Stimulated activated CD8-positive, alpha-beta memory T cell treated with anti-CD3 and anti-CD28 coated beads, Interleukin-7, amount 100 ng/mL, for 4 hours (primary cell): ENCODE results near the gene CHRND.
"Not testable (repeated sequence)": the region's sequence is repeated elsewhere in the genome, so short reads cannot be mapped to it uniquely, and the experiment has no call there.

Experiments used
- DNase-seq, 2 donors: peaks; one replicate each; pipeline ENCODE4 v3.0.0-alpha.2; 2020; ENCODE audit warnings: low read depth in 2 of 2

The CHRND gene

DNA sequence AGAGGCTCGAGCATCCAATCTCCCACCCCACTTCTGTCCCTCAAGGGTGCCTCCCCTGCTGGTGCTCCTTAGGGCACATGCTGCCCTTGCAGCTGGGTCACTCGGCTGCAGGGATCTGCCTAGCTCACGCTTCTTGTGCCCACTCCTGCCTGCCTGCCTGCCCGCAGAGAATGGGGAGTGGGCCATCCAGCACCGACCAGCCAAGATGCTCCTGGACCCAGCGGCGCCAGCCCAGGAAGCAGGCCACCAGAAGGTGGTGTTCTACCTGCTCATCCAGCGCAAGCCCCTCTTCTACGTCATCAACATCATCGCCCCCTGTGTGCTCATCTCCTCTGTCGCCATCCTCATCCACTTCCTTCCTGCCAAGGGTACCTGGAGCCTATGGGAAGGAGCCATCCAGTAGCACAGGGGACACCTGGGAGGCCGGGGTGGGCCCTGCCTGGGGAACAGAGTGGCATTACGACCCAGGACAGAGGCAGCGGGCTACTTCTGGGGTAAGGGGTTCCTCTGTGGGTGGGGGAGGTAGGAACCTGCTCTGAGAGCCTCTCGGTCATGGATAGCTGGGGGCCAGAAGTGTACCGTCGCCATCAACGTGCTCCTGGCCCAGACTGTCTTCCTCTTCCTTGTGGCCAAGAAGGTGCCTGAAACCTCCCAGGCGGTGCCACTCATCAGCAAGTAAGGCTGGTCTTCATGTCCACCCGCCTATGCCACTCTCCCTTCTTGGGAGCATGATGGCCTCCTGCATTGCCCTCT is 16.9 kb downstream of the CHRND start:
- no peak for DNase-seq

DNA sequence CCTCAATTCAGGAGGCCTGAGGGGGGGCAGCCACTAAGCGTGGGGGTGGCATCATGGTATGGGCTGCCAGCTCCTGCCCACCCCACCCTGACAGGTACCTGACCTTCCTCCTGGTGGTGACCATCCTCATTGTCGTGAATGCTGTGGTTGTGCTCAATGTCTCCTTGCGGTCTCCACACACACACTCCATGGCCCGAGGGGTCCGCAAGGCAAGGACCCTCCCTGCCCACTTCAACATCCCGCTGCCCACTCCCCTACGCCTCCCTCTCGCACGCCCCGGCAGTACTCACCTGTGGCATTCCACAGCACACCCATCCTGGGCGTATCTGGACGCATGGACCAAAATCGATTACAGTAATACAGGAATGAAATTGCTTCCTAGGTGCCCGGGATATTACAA is 17.5 kb downstream of the CHRND start:
- DNase-seq: no peak

DNA sequence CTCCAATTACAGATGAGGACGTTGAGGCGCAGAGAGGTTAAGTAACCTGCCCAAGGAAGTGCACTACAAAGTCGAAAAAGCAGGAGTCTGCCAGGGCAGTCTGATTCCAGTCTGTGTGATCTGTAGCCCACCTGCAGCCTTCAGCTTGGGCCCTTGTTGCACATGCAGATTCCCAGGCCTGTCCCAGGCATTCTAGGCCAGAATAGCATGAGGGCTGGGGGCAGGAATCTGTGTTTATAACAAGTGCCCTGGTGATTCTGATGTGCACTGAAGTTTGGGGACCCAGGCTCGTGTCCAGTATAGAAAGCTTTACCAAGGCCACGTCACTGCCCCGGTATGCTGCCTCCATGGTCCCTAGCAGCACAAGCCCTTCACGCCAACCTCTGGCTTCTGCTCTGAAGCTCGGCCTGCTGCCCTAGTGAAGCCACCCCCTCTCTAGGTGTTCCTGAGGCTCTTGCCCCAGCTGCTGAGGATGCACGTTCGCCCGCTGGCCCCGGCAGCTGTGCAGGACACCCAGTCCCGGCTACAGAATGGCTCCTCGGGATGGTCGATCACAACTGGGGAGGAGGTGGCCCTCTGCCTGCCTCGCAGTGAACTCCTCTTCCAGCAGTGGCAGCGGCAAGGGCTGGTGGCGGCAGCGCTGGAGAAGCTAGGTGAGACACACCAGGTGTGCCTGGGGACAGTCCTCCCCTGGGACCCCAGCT is 18.1 kb downstream of the CHRND start:
- no peak for DNase-seq

DNA sequence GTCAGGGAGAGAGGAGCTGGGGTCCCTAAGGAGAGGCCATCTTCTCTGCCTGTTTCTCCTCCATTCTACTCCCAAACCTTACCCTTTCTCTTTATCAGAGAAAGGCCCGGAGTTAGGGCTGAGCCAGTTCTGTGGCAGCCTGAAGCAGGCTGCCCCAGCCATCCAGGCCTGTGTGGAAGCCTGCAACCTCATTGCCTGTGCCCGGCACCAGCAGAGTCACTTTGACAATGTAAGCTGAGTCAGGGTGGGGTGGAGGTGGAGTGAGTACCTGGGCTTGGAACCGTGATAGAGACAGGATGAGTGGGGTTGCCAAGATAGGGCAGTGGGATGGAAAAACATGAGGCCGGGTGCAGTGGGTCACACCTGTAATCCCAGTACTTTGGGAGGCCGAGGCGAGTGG is 18.7 kb downstream of the CHRND start:
- no peak for DNase-seq

DNA sequence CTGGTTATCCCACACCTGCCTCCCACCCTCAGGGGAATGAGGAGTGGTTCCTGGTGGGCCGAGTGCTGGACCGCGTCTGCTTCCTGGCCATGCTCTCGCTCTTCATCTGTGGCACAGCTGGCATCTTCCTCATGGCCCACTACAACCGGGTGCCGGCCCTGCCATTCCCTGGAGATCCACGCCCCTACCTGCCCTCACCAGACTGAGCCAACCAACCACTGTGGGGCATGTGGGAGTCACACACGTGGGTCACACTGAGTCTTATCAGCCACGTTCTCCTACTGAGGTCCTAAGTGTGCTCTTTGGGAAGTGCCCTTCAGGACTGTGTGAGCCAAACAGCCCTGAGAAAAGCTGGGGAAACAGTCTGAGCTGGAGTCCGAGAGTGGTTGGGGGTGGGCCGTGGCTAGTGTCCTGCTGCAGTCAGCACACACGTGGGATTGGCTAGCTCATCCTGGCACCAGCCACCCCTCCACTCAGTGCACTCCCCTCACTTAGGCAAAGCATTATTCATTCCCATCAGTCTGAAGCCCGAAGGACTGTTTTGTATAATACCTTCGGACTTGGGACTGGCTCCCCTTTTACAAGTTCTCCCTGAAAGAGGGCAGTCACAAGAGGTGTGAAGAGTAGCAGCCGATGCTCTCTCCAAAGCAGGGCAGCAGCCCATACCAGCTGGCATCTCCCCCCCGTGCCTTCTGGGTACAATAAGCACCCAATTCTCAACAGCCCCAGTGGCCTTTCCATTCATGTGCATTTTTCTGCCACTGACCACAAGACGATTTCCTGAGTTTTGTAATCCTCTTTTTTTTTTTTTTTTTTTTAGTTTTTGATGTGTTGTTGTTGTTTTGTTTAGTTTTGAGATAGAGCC is 19.8 kb downstream of the CHRND start:
- no peak for DNase-seq

DNA sequence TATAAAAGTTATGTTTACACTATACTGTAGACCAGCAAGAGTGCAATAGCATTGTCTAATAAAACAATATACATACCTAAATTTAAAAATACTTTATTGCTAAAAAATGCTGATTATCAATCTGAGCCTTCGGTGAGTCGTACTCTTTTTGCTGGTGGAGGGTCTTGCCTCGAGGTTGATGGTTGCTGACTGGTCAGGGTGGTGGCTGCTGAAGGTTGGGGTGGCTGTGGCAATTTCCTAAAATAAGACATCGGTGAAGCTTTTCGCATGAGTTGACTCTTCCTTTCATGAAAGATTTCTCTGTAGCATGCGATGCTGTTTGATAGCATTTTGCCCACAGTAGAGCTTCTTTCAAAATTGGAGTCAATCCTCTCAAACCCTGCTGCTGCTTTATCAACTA is 22.0 kb downstream of the CHRND start:
- no peak for DNase-seq

DNA sequence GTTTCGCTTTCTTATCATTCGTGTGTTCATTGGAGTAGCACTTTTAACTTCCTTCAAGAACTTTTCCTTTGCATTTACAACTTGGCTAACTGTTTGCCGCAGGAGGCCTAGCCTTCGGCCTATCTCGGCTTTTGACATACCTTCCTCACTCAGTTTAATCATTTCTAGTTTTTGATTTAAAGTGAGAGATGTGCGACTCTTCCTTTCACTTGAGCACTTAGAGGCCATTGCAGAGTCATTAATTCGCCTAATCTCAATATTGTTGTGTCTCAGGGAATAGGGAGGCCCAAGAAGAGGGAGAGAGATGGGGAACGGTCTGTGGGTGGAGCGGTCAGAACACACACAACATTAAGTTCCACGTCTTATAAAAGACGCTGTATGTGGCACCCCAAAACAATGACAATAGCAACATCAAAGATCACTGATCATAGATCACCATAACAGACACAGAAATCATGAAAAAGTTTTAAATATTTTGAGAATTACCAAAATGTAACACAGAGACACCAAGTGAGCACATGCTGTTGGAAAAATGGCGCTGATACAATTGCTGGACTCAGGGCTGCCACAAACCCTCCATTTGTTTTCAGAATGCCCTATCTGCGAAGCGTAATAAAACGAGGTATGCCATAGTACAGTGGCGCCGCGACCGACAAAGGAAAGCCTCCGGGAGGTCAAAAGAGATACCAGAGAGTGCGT is 23.8 kb downstream of the CHRND start:
- no peak for DNase-seq

DNA sequence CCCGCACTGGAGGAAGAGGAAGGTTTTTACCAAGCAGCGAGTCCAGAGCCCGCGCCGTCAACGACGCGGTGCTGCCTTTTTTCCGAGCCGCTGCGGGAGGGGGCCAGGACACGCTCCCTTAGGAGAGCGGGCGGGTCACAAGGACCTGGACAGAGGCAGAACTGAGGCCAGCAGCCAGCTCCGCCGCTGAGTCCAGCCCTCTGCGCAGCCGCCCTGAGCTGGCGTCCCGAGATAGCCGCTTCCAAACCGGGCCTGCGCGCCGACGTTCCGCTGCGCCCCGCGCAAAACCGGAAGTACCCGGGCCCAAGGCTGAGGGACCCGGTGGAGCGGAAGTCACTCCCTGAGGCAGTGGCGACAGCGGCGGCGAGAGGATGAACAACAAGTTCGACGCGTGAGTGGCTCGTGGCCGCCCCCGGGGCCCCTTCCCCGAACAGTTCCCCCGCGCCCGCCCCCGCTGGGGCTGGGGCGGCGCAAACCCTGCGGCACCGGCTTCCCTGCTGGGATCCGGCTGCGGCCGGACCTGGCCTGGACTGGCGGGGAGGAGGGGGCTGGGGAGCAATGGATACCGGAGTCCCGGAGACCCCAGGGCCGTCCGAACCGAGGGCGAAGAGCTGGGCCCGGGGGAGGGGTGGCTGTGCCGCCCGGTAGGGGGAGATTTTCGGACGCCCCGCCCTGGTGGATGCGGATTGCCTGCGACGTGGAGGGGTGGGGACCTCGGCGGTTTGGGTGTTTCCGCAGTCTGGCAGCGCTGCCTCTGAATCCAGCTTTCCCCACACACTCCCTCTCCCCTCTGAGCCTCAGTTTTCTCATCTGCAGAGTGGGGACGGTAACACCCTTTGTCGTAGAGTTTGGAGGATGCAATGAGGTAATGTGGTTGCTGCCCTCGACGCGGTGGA is 24.6 kb downstream of the CHRND start, which contains the start of the genes EIF4E2 and TIGD1:
TSS of gene EIF4E2 (plus strand) at position 336 of the 896 bp plus-strand sequence. CDS start at position 372, 36 bp downstream.
TSS of gene TIGD1 (minus strand) at position 204 of the 896 bp plus-strand sequence. CDS start 675 bp downstream, outside the sequence.
- peak; percentile 88 to 91 for DNase-seq

DNA sequence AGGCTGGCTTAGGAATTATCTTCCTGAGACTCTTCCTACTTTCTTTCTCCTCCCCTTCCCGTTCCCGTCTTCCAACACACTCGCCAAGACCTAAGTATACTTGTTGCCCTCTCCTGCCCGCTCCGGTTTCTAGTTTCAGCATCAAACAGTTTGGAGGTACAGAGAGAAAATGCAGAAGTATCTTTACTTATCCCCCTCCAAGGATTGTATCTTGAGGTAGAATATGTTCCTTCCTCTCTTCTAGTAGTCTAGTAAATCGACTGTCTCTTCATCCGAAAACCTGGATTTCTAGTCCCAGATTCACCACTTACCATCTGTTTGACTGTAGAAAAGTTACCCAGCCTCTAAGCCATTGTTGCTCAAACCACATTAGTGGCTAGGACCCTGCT is 25.3 kb downstream of the CHRND start:
- DNase-seq: no peak

DNA sequence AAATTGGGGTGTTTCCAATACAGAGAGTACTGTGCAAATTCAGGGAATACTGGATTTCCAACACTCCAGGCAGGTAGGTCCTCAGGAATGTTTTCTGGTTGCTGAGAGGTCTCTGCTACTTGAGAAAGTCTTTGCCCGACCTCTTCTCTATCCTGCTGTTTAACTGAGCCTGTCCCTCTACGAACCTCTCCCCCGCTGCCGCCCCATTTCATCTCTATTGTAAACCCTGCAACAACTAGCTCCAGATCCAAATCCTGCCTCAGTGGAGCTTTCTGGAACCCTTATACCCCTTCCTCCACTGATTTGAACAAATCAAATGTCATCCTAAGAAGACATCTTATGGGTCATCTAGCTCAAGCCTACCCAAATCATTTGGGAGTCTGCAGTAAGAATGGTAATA is 25.8 kb downstream of the CHRND start:
- DNase-seq: no peak

DNA sequence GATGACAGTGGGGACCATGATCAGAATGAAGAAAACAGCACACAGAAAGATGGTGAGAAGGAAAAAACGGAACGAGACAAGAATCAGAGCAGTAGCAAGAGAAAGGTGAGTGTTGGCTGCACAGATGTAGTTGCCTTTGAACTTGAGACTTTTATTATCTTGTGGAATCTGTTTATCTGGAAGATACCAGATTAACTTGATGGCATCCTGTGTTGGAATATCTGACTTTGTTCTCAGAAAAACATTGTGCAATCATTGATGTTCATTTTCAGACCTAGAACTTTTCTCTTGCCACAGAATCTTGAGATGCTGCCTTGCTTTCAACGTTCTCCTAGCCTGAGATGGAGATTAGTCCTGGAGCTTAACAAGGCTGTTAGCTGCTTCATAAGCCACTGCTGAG is 30.5 kb downstream of the CHRND start:
- DNase-seq: no peak

DNA sequence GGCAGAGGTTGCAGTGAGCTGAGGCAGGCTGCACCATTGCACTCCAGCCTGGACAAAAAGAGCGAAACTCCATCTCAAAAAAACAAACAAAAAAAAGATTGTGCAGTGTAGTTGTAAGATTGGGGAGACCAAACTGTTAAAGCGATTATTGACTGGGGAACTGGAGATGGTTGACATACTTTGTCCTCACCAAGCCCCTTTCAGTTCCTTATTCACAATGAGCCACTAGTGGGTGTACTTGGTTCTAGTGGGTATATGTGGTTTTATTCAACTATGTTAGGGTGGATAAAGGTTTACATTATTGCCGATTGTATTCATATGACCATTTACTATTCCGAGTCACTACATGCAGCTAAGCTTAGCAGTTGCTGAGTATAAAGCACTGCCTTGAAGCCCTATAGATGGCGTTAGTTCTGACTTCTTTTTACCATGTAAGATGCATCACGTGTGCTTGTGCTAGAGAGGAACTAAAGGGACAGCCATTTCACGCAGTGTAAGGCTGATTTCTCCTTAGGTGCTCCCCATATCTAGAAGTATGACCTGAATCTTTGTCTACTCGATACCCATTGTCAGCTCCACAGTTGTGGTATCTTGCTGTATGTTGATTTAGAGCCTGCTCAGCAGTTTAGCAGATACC is 36.7 kb downstream of the CHRND start:
- DNase-seq: no peak

DNA sequence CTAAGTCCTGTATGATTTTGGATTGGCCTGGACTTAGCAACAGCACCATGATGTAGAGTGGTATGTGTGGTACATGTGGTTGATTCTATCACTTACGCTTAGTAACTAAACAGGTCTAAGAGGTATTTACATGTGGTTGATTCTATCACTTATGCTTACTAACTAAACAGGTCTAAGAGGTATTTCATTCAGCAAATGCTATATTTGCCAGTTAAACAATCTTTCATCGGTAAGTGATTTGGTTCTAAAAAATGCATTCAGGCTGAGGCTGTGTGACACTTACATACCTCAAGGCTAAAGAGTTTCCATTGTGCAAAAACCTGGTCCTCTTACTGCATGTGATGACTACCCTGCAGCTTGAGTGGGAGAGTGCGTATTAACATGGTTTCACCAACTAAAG is 37.6 kb downstream of the CHRND start:
- no peak for DNase-seq

DNA sequence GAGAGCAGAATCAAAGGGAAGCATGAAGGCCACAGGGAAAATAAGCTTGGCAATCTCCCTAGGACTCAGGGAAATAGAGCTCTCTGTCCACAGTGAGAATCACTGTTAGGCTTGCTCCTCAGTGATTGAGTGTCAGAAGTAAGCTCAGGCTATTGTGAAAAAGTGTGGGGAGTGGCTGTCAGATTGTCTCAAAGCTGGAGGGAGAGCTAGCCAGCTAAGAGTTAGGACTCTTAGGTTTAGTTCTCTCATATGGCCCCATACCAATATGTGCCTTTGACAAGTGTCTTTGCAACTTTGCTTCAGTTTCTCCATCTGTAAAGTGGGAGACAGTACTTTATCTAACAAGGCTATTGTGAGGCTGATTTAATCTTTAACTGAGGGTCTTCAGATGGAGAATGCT is 41.8 kb downstream of the CHRND start:
- DNase-seq: no peak

DNA sequence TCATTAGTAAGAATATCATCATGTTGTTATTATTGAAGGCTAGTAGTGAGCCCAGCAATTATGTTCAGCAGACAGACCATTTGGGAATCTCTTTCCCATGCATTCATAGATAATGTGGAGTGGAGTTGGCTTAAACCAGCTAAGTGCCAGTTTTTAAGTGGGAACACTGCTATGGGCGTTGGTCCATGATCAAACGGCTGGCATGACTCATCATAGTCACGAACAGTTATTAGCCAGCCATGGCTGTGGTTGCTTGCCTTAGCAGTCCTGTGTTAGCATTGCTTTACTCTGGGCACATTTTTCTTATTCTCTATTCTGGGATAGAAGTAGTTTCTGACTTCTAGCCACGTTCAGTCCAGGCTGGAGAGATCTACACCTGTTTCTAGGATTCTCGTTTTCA is 42.2 kb downstream of the CHRND start:
- no peak for DNase-seq

DNA sequence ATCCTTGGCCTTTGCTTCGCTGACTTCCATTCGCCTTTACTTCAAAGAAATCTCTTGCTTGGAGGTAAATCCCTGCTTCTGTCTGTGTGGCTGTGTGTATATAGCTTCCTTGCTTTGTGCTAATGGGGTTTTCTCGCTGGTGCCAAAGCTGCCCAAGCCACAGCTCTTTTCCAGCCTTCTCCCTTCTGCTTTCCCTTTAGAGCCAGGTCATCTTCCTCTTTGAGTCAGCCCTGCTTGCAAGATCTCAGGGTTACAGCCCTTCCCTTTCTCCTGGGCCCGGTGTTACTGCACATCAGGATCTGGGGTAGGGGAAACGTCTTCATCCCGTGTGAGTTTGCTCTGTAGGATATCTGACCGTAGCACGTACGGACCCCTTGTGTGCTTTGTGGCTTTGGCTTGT is 43.6 kb downstream of the CHRND start:
- DNase-seq: no peak

DNA sequence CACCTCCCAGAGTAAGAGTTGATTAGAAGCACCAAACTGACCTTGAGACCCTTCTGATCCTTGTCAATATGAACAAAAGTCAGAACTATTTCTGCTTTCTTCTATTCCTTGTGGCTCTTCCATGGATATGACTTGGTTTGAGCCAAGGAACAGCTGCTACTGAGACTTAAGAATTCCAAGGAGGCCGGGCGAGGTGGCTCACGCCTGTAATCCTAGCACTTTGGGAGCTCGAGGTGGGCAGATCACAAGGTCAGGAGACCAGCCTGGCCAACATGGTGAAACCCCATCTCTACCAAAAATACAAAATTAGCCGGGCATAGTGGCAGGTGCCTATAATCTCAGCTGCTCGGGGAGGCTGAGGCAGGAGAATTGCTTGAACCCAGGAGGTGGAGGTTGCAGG is 44.5 kb downstream of the CHRND start:
- DNase-seq: not testable (repeated sequence)

DNA sequence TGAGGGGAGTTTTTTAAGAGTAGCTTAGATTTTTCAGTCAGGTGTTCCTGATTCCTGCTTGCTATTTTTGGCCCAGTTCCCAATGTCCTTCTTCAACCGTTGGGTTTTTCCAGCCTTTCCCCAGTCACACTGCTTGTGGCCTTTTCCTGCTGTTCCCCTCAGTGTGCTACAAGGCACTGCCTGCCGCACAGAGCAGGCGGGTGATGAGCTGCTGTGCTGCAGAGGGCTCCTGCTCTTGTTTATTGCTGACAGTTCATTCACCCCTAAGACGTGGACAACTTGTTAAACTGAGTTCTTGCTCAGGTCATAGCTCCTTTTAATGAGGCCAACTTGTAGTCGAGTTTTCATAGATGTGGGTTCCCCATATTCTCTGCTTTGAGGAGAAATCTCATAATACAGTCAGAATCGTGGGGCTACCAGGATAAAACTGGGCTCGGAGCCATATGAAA is 45.1 kb downstream of the CHRND start:
- no peak for DNase-seq

DNA sequence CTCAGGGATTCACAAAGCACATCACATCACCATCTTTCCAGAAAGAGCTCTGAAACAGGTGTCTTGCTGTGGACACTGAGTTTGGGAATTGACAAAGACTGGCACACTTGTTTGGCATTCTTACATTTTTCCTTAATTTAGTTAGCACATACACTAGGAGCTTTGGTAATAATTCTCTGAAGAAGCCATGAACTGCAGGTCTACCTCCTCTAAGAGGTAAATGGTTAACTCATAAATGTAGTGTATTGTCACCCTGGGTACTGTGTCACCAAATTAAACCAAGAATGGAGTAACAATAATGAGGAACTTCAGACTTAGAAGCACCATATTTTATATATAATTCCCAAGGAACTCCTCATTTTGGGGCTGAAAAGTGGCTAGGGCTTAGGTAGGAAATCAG is 47.1 kb downstream of the CHRND start:
- no peak for DNase-seq

DNA sequence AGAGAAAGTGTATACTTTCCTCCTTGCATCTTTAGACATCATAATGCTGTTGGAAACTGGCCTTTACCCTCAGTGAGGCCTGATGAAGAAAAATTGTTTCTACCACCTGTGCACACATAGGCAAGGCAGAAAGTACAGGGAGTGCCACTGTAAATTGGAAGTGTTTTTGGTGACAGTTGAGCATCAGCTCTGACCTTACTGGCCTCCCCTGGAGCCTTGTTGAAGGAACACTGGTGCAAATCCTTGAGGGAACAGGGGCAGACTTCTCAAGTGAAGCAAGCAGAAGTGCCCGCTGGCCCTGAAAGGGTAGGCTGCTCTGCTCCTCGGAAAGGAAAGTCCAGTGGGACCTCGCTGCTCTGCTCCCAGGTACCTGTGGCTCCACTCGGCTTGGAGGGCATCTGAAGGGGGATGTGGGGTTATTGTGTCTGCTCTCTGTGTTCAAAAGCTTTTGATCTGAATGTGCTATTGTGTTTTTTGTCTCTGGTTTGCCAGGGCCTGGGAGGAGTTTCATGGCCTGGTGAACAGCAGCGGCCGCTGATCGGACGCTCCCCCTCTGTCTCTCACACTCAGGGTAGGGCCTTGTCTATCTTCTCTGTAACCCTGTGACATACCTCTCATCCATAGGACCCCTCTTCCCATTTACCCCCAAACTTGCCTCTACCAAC is 47.9 kb downstream of the CHRND start:
- no peak for DNase-seq
